ENCODE results near the gene INPP5D. TPM values are rescaled to one million over a fixed set of nuclear protein-coding genes. Genes with fewer than 3 reads are reported as not detected.

The INPP5D gene
- total RNA-seq, 1 donor from 2014 or later, result 14.7 TPM

GRCh38 chr2:233036162-233036838 lies 23.8 kb upstream of the INPP5D start:
- DNase-seq (ENCODE audit: low read depth), result no peak
- H3K27ac Mint-ChIP-seq (ENCODE audit: unreplicated experiment), result no peak overlapping the region
- Histone ChIP-seq H3K36me3 (ENCODE audit: insufficient read depth, low read length) (no peaks in the 10 kb centered on the region), H3K4me3 (ENCODE audit: insufficient read depth, low read depth, low read length) (no peak overlapping the region), H3K4me2 (ENCODE audit: low read length) (no peak overlapping the region), H2AFZ (ENCODE audit: low read depth, low read length) (no peak overlapping the region), H3K27me3 (ENCODE audit: insufficient read depth, low read length) (no peaks in the 10 kb centered on the region), H3K79me2 (ENCODE audit: insufficient read depth, low read length) (no peaks in the 10 kb centered on the region), H3K4me1 (ENCODE audit: insufficient read depth, low read length) (peaks cover 9% of the 10 kb centered on the region), H3K9me3 (ENCODE audit: insufficient read depth, low read depth, low read length) (no peaks in the 10 kb centered on the region), H3K9ac (ENCODE audit: low read length) (no peak overlapping the region), H3K27ac (ENCODE audit: low read depth, low read length) (no peak overlapping the region), H4K20me1 (ENCODE audit: insufficient read depth, low read length) (no peaks in the 10 kb centered on the region)
- H3K9me3 Mint-ChIP-seq (ENCODE audit: unreplicated experiment), result peaks cover 3% of the 10 kb centered on the region
- no peak overlapping the region for H3K4me3 Mint-ChIP-seq (ENCODE audit: unreplicated experiment)
- H3K4me1 Mint-ChIP-seq (ENCODE audit: low read depth, unreplicated experiment), result peaks cover 7% of the 10 kb centered on the region
- no peaks in the 10 kb centered on the region for H3K27me3 Mint-ChIP-seq (ENCODE audit: low read depth, unreplicated experiment)
- H3K36me3 Mint-ChIP-seq (ENCODE audit: low read depth, unreplicated experiment), result no peaks in the 10 kb centered on the region
- no peak for FAIRE-seq
- TF ChIP-seq CTCF (IDR thresholded peaks at IDR 0.05; ENCODE audit: insufficient read depth, low read depth, low read length) (no peak), EZH2 (IDR thresholded peaks at IDR 0.05; ENCODE audit: insufficient read depth, low read length) (no peak)

GRCh38 chr2:233037078-233037477 lies 23.1 kb upstream of the INPP5D start:
- no peak overlapping the region for H3K27ac ChIP-seq (ENCODE audit: low read depth, low read length)
- TF ChIP-seq EZH2 (IDR thresholded peaks at IDR 0.05; ENCODE audit: insufficient read depth, low read length), result no peak
- TF ChIP-seq CTCF (IDR thresholded peaks at IDR 0.05; ENCODE audit: insufficient read depth, low read depth, low read length), result no peak
- H3K9me3 ChIP-seq (ENCODE audit: insufficient read depth, low read depth, low read length), result no peaks in the 10 kb centered on the region
- H3K27me3 Mint-ChIP-seq (ENCODE audit: low read depth, unreplicated experiment), result peaks cover 4% of the 10 kb centered on the region
- H3K36me3 ChIP-seq (ENCODE audit: insufficient read depth, low read length), result no peaks in the 10 kb centered on the region
- H2AFZ ChIP-seq (ENCODE audit: low read depth, low read length), result no peak overlapping the region
- H3K9me3 Mint-ChIP-seq (ENCODE audit: unreplicated experiment), result peaks cover 3% of the 10 kb centered on the region
- no peaks in the 10 kb centered on the region for H4K20me1 ChIP-seq (ENCODE audit: insufficient read depth, low read length)
- H3K9ac ChIP-seq (ENCODE audit: low read length), result no peak overlapping the region
- no peak overlapping the region for H3K4me2 ChIP-seq (ENCODE audit: low read length)
- no peak overlapping the region for H3K27ac Mint-ChIP-seq (ENCODE audit: unreplicated experiment)
- H3K4me1 ChIP-seq (ENCODE audit: insufficient read depth, low read length), result peaks cover 9% of the 10 kb centered on the region
- H3K36me3 Mint-ChIP-seq (ENCODE audit: low read depth, unreplicated experiment), result peaks cover 2% of the 10 kb centered on the region
- no peaks in the 10 kb centered on the region for H3K79me2 ChIP-seq (ENCODE audit: insufficient read depth, low read length)
- no peak for FAIRE-seq
- peaks cover 7% of the 10 kb centered on the region for H3K4me1 Mint-ChIP-seq (ENCODE audit: low read depth, unreplicated experiment)
- peak; percentile 41 for DNase-seq (ENCODE audit: low read depth)
- no peak overlapping the region for H3K4me3 ChIP-seq (ENCODE audit: insufficient read depth, low read depth, low read length)
- H3K4me3 Mint-ChIP-seq (ENCODE audit: unreplicated experiment), result no peak overlapping the region
- H3K27me3 ChIP-seq (ENCODE audit: insufficient read depth, low read length), result peaks cover 2% of the 10 kb centered on the region

GRCh38 chr2:233039212-233039845 lies 20.8 kb upstream of the INPP5D start:
- Histone ChIP-seq H3K27me3 (ENCODE audit: insufficient read depth, low read length) (peaks cover 2% of the 10 kb centered on the region), H4K20me1 (ENCODE audit: insufficient read depth, low read length) (no peaks in the 10 kb centered on the region), H3K4me3 (ENCODE audit: insufficient read depth, low read depth, low read length) (no peak overlapping the region), H3K9me3 (ENCODE audit: insufficient read depth, low read depth, low read length) (no peaks in the 10 kb centered on the region), H3K4me1 (ENCODE audit: insufficient read depth, low read length) (no peaks in the 10 kb centered on the region), H2AFZ (ENCODE audit: low read depth, low read length) (no peak overlapping the region), H3K27ac (ENCODE audit: low read depth, low read length) (no peak overlapping the region), H3K4me2 (ENCODE audit: low read length) (no peak overlapping the region), H3K9ac (ENCODE audit: low read length) (no peak overlapping the region), H3K79me2 (ENCODE audit: insufficient read depth, low read length) (no peaks in the 10 kb centered on the region), H3K36me3 (ENCODE audit: insufficient read depth, low read length) (no peaks in the 10 kb centered on the region)
- Mint-ChIP-seq H3K36me3 (ENCODE audit: low read depth, unreplicated experiment) (peaks cover 4% of the 10 kb centered on the region), H3K9me3 (ENCODE audit: unreplicated experiment) (peaks cover 10% of the 10 kb centered on the region), H3K27ac (ENCODE audit: unreplicated experiment) (no peak overlapping the region), H3K4me1 (ENCODE audit: low read depth, unreplicated experiment) (no peaks in the 10 kb centered on the region), H3K27me3 (ENCODE audit: low read depth, unreplicated experiment) (peaks cover 20% of the 10 kb centered on the region), H3K4me3 (ENCODE audit: unreplicated experiment) (no peak overlapping the region)
- FAIRE-seq, result no peak
- no peak for TF ChIP-seq EZH2 (IDR thresholded peaks at IDR 0.05; ENCODE audit: insufficient read depth, low read length)
- no peak for TF ChIP-seq CTCF (IDR thresholded peaks at IDR 0.05; ENCODE audit: insufficient read depth, low read depth, low read length)
- DNase-seq (ENCODE audit: low read depth), result no peak
